ENCODE measurements around the gene MACROD2.

- TF ChIP-seq EP300 (IDR thresholded peaks at IDR 0.05) (no peak), POLR2A (IDR thresholded peaks at IDR 0.05) (no peak), POLR2AphosphoS5 (IDR thresholded peaks at IDR 0.05) (no peak)
- TF ChIP-seq, protein P1, sequence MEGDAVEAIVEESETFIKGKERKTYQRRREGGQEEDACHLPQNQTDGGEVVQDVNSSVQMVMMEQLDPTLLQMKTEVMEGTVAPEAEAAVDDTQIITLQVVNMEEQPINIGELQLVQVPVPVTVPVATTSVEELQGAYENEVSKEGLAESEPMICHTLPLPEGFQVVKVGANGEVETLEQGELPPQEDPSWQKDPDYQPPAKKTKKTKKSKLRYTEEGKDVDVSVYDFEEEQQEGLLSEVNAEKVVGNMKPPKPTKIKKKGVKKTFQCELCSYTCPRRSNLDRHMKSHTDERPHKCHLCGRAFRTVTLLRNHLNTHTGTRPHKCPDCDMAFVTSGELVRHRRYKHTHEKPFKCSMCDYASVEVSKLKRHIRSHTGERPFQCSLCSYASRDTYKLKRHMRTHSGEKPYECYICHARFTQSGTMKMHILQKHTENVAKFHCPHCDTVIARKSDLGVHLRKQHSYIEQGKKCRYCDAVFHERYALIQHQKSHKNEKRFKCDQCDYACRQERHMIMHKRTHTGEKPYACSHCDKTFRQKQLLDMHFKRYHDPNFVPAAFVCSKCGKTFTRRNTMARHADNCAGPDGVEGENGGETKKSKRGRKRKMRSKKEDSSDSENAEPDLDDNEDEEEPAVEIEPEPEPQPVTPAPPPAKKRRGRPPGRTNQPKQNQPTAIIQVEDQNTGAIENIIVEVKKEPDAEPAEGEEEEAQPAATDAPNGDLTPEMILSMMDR (IDR thresholded peaks at IDR 0.05) = no peak
These were observed 1660.8 kb downstream of the MACROD2 start for GRCh38 chr20:15656124-15656523.

Data from suprapubic skin (tissue), 4 donors.